ENCODE results near the gene PRRG1. TPM values are rescaled to one million over a fixed set of nuclear protein-coding genes. Genes with fewer than 3 reads are reported as not detected.

PRRG1 gene
- total RNA-seq, 1 experiment from 2014 or later, result 8.6 TPM

- H3K9me3 ChIP-seq (ENCODE audit: control insufficient read depth, insufficient read depth, low read depth, low read length), result 0 out of 2 replicates have a peak, but pooled peaks cover 3% of the 10 kb centered on the region
- no peaks in the 10 kb centered on the region for H3K4me1 ChIP-seq (ENCODE audit: control insufficient read depth, insufficient read depth, low read length)
- no peak overlapping the region for H3K27ac ChIP-seq (ENCODE audit: low read length)
- BruUV-seq (replicated peaks), result no TSS peak
- H3K27me3 ChIP-seq (ENCODE audit: control insufficient read depth, insufficient read depth, low read length), result no peaks in the 10 kb centered on the region
- POLR2A ChIA-PET, result no interaction called here
- ATAC-seq, result no peak
- no peaks in the 10 kb centered on the region for H3K36me3 ChIP-seq (ENCODE audit: control insufficient read depth, insufficient read depth, low read length)
- in situ Hi-C loops (cut with HindIII; ENCODE audit: low pct_unique_long_range_greater_than_20kb, low sequenced_read_pairs) (no loop called here), intact Hi-C loops (cut with micrococcal nuclease; ENCODE audit: unreplicated experiment) (no loop called here)
- CTCF ChIA-PET, result no interaction called here
- no peak for TF ChIP-seq REST (IDR thresholded peaks at IDR 0.05; ENCODE audit: insufficient read depth in 1 of 2, low read depth in 2 of 2, low read length in 1 of 2)
- no peak for TF ChIP-seq POLR2AphosphoS5 (IDR thresholded peaks at IDR 0.05; ENCODE audit: low read depth, low read length)
- TF ChIP-seq TCF7L2 (IDR thresholded peaks at IDR 0.05; ENCODE audit: low read depth, low read length), result no peak
- TF ChIP-seq CTCF (IDR thresholded peaks at IDR 0.05), result no peak
- TF ChIP-seq SIN3A (IDR thresholded peaks at IDR 0.05; ENCODE audit: borderline replicate concordance, insufficient read depth, low read depth, low read length), result no peak
- no peak overlapping the region for H3K4me3 ChIP-seq (ENCODE audit: low read depth in 2 of 2, low read length in 2 of 2)
- DNase-seq (ENCODE audit: low read depth, low spot score), result no peak
These were observed 12.4 kb downstream of the PRRG1 start for GRCh38 chrX:37361596-37361995.

GRCh38 chrX:37364666-37365065 is 15.5 kb downstream of the PRRG1 start:
- H3K27me3 ChIP-seq (ENCODE audit: control insufficient read depth, insufficient read depth, low read length), result no peaks in the 10 kb centered on the region
- H3K27ac ChIP-seq (ENCODE audit: low read length), result no peak overlapping the region
- POLR2A ChIA-PET, result no interaction called here
- in situ Hi-C loops (cut with HindIII; ENCODE audit: low pct_unique_long_range_greater_than_20kb, low sequenced_read_pairs) (no loop called here), intact Hi-C loops (cut with micrococcal nuclease; ENCODE audit: unreplicated experiment) (no loop called here)
- no peaks in the 10 kb centered on the region for H3K36me3 ChIP-seq (ENCODE audit: control insufficient read depth, insufficient read depth, low read length)
- TF ChIP-seq SIN3A (IDR thresholded peaks at IDR 0.05; ENCODE audit: borderline replicate concordance, insufficient read depth, low read depth, low read length), result no peak
- TF ChIP-seq POLR2AphosphoS5 (IDR thresholded peaks at IDR 0.05; ENCODE audit: low read depth, low read length), result no peak
- no peak for TF ChIP-seq CTCF (IDR thresholded peaks at IDR 0.05)
- TF ChIP-seq TCF7L2 (IDR thresholded peaks at IDR 0.05; ENCODE audit: low read depth, low read length), result no peak
- no peak for TF ChIP-seq REST (IDR thresholded peaks at IDR 0.05; ENCODE audit: insufficient read depth in 1 of 2, low read depth in 2 of 2, low read length in 1 of 2)
- ATAC-seq, result no peak
- BruUV-seq (replicated peaks), result no TSS peak
- CTCF ChIA-PET, result no interaction called here
- no peak for DNase-seq (ENCODE audit: low read depth, low spot score)
- no peaks in the 10 kb centered on the region for H3K4me1 ChIP-seq (ENCODE audit: control insufficient read depth, insufficient read depth, low read length)
- H3K9me3 ChIP-seq (ENCODE audit: control insufficient read depth, insufficient read depth, low read depth, low read length), result 0 out of 2 replicates have a peak, but pooled peaks cover 3% of the 10 kb centered on the region
- H3K4me3 ChIP-seq (ENCODE audit: low read depth in 2 of 2, low read length in 2 of 2), result no peak overlapping the region
